GM12878 (cell line): Measurements from ENCODE around the gene PRSS2. TPM values are rescaled to one million over a fixed set of nuclear protein-coding genes. Genes with fewer than 3 reads are reported as not detected.

Source experiments
- BCL11A ChIP-seq: IDR thresholded peaks from 2 replicates; pipeline ENCODE4 v1.6.1; 2011; ENCODE audit warnings: low read depth, low read length
- CBFB ChIP-seq: IDR thresholded peaks from 2 replicates; pipeline ENCODE4 v1.6.1; 2016; ENCODE audit warnings: antibody characterized with exemption, low read depth
- CBX5 ChIP-seq: sonication (generic); IDR thresholded peaks from 2 replicates; pipeline ENCODE4 v1.6.1; 2016; ENCODE audit warnings: low read depth, moderate library complexity, mild to moderate bottlenecking, inconsistent platforms
- CREB1 ChIP-seq: IDR thresholded peaks from 2 replicates; pipeline ENCODE4 v1.6.1; 2012; ENCODE audit warnings: low read depth, mild to moderate bottlenecking, inconsistent platforms
- CREM ChIP-seq: IDR thresholded peaks from 2 replicates; pipeline ENCODE4 v1.6.1; 2014; ENCODE audit warnings: antibody characterized with exemption, low read depth
- FOS ChIP-seq: IDR thresholded peaks from 3 replicates; pipeline ENCODE4 v1.6.1; 2011; ENCODE audit warnings: borderline replicate concordance; ENCODE audit not compliant: insufficient read length; ENCODE audit errors: extremely low read depth
- FOXK2 ChIP-seq: fragments of 450-650 bp; IDR thresholded peaks from 2 replicates; pipeline ENCODE4 v1.6.1; 2017; ENCODE audit warnings: mild to moderate bottlenecking, moderate library complexity
- IRF4 ChIP-seq: IDR thresholded peaks from 2 replicates; pipeline ENCODE4 v1.6.1; 2011; ENCODE audit warnings: low read depth, low read length
- LARP7 ChIP-seq: fragments of 450-650 bp; IDR thresholded peaks from 2 replicates; pipeline ENCODE4 v1.6.1; 2017; ENCODE audit warnings: mild to moderate bottlenecking
- MTA2 ChIP-seq: fragments of 450-650 bp; IDR thresholded peaks from 2 replicates; pipeline ENCODE4 v1.6.1; 2016; ENCODE audit warnings: low read depth, mild to moderate bottlenecking, moderate library complexity
- MXI1 ChIP-seq: fragments of 150-350 bp; IDR thresholded peaks from 2 replicates; pipeline ENCODE4 v1.6.1; 2011; ENCODE audit warnings: low read depth, mild to moderate bottlenecking, inconsistent platforms, low read length, improper control_type of control experiment
- PAX5 ChIP-seq: IDR thresholded peaks from 2 replicates; pipeline ENCODE4 v1.6.1; 2011; ENCODE audit warnings: low read depth, low read length, borderline replicate concordance
- SP1 ChIP-seq: IDR thresholded peaks from one replicate; pipeline ENCODE4 v1.6.1; 2011; ENCODE audit warnings: low read depth, low read length
- TAF1 ChIP-seq: IDR thresholded peaks from 2 replicates; pipeline ENCODE4 v1.6.1; 2011; ENCODE audit warnings: mild to moderate bottlenecking, low read depth, low read length, borderline replicate concordance
- TCF3 ChIP-seq: IDR thresholded peaks from 2 replicates; pipeline ENCODE4 v1.6.1; 2012; ENCODE audit warnings: low read depth, mild to moderate bottlenecking, low read length, borderline replicate concordance; ENCODE audit not compliant: insufficient read depth
- YY1 ChIP-seq: IDR thresholded peaks from 2 replicates; pipeline ENCODE4 v1.6.1; 2011; ENCODE audit warnings: low read depth, mild to moderate bottlenecking, low read length
- ZNF384 ChIP-seq: IDR thresholded peaks from 2 replicates; pipeline ENCODE4 v1.6.1; 2012; ENCODE audit warnings: low read depth, mild to moderate bottlenecking, low read length, improper control_type of control experiment, borderline replicate concordance
- polyA plus RNA-seq, 11 experiments: library from polyadenylated mRNA; depleted of rRNA in 4 of 11; unstranded in 6 of 11; stranded (reverse) in 5 of 11; fragments of >200 nt; fragmentation: Nextera tagmentation in 4 of 11; fragmentation: Illumina TruSeq in 1 of 11; extraction: Ambion mirVana in 4 of 11; extraction: Trizol in 1 of 11; gene quantifications; 1 replicate in 1 of 11; 2 replicates in 10 of 11; pipeline versions ENCODE4 v1.2.1 to v1.2.3, GENCODE V29; 2011 to 2016; ENCODE audit warnings: inconsistent platforms in 2 of 11, missing spikeins in 2 of 11, low read depth in 1 of 11
- total RNA-seq, 4 experiments: library from RNA; depleted of rRNA in 3 of 4; stranded (reverse); fragments of >200 nt in 3 of 4; fragmentation: Illumina TruSeq in 1 of 4; extraction: Trizol in 1 of 4; gene quantifications; 2 replicates each; pipeline versions ENCODE4 v1.2.1 to v1.2.3, GENCODE V29; 2013 to 2021
- TF ChIP-seq, protein P1 (sequence below): fragments of 450-650 bp; IDR thresholded peaks from 2 replicates; pipeline ENCODE4 v1.6.1; 2017; ENCODE audit warnings: antibody characterized with exemption, mild to moderate bottlenecking, moderate library complexity
- TF ChIP-seq, protein P2 (sequence below): IDR thresholded peaks from 2 replicates; pipeline ENCODE4 v1.6.1; 2011; ENCODE audit warnings: mild to moderate bottlenecking, low read depth, low read length, moderate library complexity; ENCODE audit not compliant: insufficient replicate concordance
- TF ChIP-seq, protein P3 (sequence below): fragments of 450-650 bp; IDR thresholded peaks from 2 replicates; pipeline ENCODE4 v1.6.1; 2018; ENCODE audit warnings: borderline replicate concordance, mild to moderate bottlenecking; ENCODE audit not compliant: partially characterized antibody
- TF ChIP-seq, protein P4 (sequence below): fragments of 450-650 bp; IDR thresholded peaks from 2 replicates; pipeline ENCODE4 v1.6.1; 2017; ENCODE audit warnings: mild to moderate bottlenecking, moderate library complexity

Gene PRSS2
- total and polyA plus RNA-seq, 10 of the 15 experiments (the other 5 are each of a cell fraction or from before 2014, with no cell fraction given) = 0.21 to 28.8 (median 0.41) TPM; not detected in 7

DNA sequence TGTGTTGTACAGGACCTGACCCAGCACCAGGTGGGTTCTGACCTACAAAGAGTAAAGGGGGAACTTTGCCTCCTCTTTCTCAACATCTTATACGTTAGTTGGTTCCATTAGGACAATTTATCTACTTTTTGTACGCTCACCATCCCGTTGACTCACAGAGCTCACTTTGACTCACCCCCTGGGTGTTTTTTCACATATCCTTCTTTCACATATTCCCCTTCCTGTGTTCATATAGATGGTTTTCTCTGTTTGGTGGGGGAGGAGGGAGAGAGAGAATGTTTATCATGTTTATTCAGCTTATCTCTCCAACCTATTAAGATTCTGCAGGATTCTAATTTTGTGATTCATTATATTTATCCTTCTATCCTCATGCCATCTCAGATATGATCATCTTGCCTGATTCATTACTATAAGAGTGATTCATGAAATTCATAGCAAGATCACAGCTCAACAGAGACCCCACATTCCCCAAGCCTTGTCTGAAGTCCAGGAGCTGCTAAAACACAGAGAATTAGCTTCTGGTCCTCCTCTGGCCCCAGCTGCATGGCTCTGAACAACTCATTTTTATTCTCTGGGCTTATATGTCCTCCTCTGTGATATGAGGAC lies 37.2 kb downstream of the PRSS2 start (continued):
- TF ChIP-seq SP1 (peak; percentile 59), YY1 (no peak), FOXK2 (no peak), TAF1 (peak; percentile 24; the same call in 1 of the 2 replicates), CBX5 (no peak; the same call in 1 of the 2 replicates), MXI1 (no peak), TCF3 (no peak), FOS (no peak), CREM (peak; percentile 73), CBFB (0 out of 2 replicates have a peak, but pooled peaks have one; percentile 42), CREB1 (0 out of 2 replicates have a peak, but pooled peaks have one; percentile 39), IRF4 (peak; percentile 81), PAX5 (no peak), ZNF384 (peak; percentile 43; the same call in 1 of the 2 replicates), MTA2 (peak; percentile 57), BCL11A (peak; percentile 58; the same call in 1 of the 2 replicates), LARP7 (no peak)
- TF ChIP-seq, protein P1, sequence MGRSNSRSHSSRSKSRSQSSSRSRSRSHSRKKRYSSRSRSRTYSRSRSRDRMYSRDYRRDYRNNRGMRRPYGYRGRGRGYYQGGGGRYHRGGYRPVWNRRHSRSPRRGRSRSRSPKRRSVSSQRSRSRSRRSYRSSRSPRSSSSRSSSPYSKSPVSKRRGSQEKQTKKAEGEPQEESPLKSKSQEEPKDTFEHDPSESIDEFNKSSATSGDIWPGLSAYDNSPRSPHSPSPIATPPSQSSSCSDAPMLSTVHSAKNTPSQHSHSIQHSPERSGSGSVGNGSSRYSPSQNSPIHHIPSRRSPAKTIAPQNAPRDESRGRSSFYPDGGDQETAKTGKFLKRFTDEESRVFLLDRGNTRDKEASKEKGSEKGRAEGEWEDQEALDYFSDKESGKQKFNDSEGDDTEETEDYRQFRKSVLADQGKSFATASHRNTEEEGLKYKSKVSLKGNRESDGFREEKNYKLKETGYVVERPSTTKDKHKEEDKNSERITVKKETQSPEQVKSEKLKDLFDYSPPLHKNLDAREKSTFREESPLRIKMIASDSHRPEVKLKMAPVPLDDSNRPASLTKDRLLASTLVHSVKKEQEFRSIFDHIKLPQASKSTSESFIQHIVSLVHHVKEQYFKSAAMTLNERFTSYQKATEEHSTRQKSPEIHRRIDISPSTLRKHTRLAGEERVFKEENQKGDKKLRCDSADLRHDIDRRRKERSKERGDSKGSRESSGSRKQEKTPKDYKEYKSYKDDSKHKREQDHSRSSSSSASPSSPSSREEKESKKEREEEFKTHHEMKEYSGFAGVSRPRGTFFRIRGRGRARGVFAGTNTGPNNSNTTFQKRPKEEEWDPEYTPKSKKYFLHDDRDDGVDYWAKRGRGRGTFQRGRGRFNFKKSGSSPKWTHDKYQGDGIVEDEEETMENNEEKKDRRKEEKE = no peak
- TF ChIP-seq, protein P2, sequence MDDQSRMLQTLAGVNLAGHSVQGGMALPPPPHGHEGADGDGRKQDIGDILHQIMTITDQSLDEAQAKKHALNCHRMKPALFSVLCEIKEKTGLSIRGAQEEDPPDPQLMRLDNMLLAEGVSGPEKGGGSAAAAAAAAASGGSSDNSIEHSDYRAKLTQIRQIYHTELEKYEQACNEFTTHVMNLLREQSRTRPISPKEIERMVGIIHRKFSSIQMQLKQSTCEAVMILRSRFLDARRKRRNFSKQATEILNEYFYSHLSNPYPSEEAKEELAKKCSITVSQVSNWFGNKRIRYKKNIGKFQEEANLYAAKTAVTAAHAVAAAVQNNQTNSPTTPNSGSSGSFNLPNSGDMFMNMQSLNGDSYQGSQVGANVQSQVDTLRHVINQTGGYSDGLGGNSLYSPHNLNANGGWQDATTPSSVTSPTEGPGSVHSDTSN = no peak
- TF ChIP-seq, protein P3, sequence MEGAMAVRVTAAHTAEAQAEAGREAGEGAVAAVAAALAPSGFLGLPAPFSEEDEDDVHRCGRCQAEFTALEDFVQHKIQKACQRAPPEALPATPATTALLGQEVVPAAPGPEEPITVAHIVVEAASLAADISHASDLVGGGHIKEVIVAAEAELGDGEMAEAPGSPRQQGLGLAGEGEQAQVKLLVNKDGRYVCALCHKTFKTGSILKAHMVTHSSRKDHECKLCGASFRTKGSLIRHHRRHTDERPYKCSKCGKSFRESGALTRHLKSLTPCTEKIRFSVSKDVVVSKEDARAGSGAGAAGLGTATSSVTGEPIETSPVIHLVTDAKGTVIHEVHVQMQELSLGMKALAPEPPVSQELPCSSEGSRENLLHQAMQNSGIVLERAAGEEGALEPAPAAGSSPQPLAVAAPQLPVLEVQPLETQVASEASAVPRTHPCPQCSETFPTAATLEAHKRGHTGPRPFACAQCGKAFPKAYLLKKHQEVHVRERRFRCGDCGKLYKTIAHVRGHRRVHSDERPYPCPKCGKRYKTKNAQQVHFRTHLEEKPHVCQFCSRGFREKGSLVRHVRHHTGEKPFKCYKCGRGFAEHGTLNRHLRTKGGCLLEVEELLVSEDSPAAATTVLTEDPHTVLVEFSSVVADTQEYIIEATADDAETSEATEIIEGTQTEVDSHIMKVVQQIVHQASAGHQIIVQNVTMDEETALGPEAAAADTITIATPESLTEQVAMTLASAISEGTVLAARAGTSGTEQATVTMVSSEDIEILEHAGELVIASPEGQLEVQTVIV = no peak
- TF ChIP-seq, protein P4, sequence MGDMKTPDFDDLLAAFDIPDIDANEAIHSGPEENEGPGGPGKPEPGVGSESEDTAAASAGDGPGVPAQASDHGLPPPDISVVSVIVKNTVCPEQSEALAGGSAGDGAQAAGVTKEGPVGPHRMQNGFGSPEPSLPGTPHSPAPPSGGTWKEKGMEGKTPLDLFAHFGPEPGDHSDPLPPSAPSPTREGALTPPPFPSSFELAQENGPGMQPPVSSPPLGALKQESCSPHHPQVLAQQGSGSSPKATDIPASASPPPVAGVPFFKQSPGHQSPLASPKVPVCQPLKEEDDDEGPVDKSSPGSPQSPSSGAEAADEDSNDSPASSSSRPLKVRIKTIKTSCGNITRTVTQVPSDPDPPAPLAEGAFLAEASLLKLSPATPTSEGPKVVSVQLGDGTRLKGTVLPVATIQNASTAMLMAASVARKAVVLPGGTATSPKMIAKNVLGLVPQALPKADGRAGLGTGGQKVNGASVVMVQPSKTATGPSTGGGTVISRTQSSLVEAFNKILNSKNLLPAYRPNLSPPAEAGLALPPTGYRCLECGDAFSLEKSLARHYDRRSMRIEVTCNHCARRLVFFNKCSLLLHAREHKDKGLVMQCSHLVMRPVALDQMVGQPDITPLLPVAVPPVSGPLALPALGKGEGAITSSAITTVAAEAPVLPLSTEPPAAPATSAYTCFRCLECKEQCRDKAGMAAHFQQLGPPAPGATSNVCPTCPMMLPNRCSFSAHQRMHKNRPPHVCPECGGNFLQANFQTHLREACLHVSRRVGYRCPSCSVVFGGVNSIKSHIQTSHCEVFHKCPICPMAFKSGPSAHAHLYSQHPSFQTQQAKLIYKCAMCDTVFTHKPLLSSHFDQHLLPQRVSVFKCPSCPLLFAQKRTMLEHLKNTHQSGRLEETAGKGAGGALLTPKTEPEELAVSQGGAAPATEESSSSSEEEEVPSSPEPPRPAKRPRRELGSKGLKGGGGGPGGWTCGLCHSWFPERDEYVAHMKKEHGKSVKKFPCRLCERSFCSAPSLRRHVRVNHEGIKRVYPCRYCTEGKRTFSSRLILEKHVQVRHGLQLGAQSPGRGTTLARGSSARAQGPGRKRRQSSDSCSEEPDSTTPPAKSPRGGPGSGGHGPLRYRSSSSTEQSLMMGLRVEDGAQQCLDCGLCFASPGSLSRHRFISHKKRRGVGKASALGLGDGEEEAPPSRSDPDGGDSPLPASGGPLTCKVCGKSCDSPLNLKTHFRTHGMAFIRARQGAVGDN = peak; percentile 75
